Muscle of leg (tissue), 11 donors: ENCODE data around the gene ISM1. TPM values are rescaled to one million over a fixed set of nuclear protein-coding genes. Genes with fewer than 3 reads are reported as not detected.

Experiments
- DNase-seq: peaks from one replicate; pipeline ENCODE4 v3.0.0; 2013
- H3K27ac ChIP-seq: one replicate; pipeline ENCODE4 v1.5.1; 2013; ENCODE audit warnings: mild to moderate bottlenecking, low read length, control low read depth
- H3K27me3 ChIP-seq: one replicate; pipeline ENCODE4 v1.6.1; 2013; ENCODE audit warnings: low read length; ENCODE audit not compliant: control insufficient read depth, insufficient read depth
- H3K36me3 ChIP-seq: one replicate; pipeline ENCODE4 v1.6.1; 2013; ENCODE audit warnings: low read length; ENCODE audit not compliant: control insufficient read depth, insufficient read depth
- H3K4me1 ChIP-seq: one replicate; pipeline ENCODE4 v1.6.1; 2013; ENCODE audit warnings: low read length; ENCODE audit not compliant: control insufficient read depth, insufficient read depth
- H3K4me3 ChIP-seq: one replicate; pipeline ENCODE4 v1.5.1; 2013; ENCODE audit warnings: low read length, control low read depth
- H3K9me3 ChIP-seq: replicated peaks from 2 replicates; pipeline ENCODE4 v1.6.1; 2013; ENCODE audit warnings: low read depth, low read length; ENCODE audit not compliant: control insufficient read depth
- WGBS: methylation state at CpG from one replicate; pipeline ENCODE4 v1.1.5; 2013; ENCODE audit warnings: missing lambda C conversion rate; ENCODE audit not compliant: insufficient coverage; 5-methylcytosine and 5-hydroxymethylcytosine counted together
- polyA plus RNA-seq, 8 donors: library from polyadenylated mRNA; unstranded; fragments of 120-200 nt; gene quantifications; one replicate each; pipeline versions ENCODE4 v1.2.1 to v1.2.3, GENCODE V29; 2013; ENCODE audit warnings: inconsistent platforms in 1 of 8, low replicate concordance in 1 of 8; ENCODE audit not compliant: insufficient read length in 8 of 8, insufficient read depth in 1 of 8
- total RNA-seq: library from RNA; stranded (reverse); fragments of 120-200 nt; gene quantifications from one replicate; pipeline ENCODE4 v1.2.4, GENCODE V29; 2013

The ISM1 gene
- total and polyA plus RNA-seq, 9 donors: 0.79 to 5.0 (median 1.4) TPM

DNA sequence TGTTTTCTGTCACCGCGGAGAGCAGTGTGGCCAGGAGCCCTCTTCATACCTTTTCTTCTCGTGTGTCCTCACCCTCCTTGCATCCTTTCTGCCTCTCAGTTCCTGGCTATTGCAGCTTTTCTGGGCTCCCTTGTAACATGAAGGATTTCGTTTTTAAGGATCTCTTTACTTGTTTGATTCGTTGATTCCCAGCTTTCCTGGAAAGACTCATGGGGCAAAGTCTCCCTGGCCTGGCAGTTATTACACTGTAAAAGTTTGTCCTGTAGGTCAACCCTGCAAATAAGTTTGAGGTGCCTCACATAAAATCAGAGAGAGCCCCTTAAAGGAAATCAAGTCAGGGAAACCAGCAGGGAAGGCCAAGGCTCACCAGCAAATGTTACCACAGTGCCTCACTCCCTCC is 70.1 kb downstream of the ISM1 start:
- peaks cover 2% of the 10 kb centered on the region for H3K4me1 ChIP-seq
- no peaks in the 10 kb centered on the region for H3K27me3 ChIP-seq
- no peak overlapping the region for H3K4me3 ChIP-seq
- DNase-seq: no peak
- no peaks in the 10 kb centered on the region for H3K36me3 ChIP-seq
- no peak overlapping the region for H3K27ac ChIP-seq
- 66% methylated on average over 3 of the region's 5 CpGs for WGBS
- no peaks in the 10 kb centered on the region for H3K9me3 ChIP-seq

DNA sequence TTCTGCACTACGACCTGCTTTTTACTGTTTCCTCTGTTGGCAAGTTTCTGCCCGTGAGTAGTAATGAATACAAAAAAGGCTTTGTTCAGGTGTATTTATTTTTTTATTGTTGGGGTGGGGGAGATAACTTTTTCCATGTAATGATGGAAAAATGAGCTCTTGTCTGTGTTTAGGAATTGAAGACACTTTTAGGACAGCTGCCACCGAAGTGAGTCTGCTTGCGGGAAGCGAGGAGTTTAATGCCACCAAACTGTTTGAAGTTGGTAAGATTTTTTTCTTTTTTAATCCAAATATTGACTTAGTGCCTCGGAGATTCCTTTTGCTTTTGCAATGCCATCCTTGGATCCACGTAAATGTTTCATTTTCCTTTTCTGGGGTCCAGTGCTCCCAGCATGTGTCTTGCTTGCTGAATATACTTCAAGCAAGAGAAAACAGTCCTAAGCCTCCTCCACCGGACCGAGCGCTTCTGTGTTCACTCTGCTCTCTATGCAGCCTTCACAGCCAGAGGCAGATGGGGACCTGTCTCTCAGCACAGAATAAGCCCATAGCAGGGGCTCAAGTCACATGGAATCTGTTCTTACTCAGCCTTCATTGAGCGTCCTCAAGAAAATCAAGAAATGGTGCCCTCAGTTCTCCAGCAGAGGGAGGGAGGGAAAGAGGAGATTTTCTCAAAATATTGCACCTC is 71.3 kb downstream of the ISM1 start:
- 60% methylated on average over 3 of the region's 11 CpGs for WGBS
- no peak for DNase-seq

DNA sequence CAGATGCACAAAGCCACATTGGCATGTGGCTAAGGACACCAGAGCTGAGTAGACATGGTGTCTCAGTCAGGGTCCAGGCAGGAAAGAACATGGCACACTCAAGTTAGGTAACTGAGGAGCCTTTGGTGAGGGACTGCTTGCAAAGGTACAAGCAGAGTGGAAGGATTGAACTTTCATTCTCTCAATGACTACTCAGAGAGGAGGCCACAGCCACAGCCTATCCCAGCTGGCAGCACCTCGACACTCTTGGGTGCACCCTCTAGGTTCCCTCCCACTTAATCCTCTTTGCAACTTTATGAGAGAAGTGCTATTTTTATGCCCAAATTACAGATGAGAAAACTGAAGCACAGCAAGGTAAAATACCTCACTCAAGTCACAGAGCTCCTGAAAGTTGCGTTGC is 73.4 kb downstream of the ISM1 start:
- Histone ChIP-seq H3K36me3 (no peaks in the 10 kb centered on the region), H3K4me1 (no peaks in the 10 kb centered on the region), H3K9me3 (no peaks in the 10 kb centered on the region), H3K4me3 (no peak overlapping the region), H3K27ac (no peak overlapping the region), H3K27me3 (no peaks in the 10 kb centered on the region)
- DNase-seq: no peak
- WGBS: 83% methylated on average over 1 of the region's 2 CpGs

More for the DNA sequence above, 71.3 kb downstream of the ISM1 start:
- H3K36me3 ChIP-seq: no peaks in the 10 kb centered on the region
- no peak overlapping the region for H3K4me3 ChIP-seq
- H3K4me1 ChIP-seq: peaks cover 2% of the 10 kb centered on the region
- H3K27ac ChIP-seq: no peak overlapping the region
- no peaks in the 10 kb centered on the region for H3K9me3 ChIP-seq
- H3K27me3 ChIP-seq: no peaks in the 10 kb centered on the region

DNA sequence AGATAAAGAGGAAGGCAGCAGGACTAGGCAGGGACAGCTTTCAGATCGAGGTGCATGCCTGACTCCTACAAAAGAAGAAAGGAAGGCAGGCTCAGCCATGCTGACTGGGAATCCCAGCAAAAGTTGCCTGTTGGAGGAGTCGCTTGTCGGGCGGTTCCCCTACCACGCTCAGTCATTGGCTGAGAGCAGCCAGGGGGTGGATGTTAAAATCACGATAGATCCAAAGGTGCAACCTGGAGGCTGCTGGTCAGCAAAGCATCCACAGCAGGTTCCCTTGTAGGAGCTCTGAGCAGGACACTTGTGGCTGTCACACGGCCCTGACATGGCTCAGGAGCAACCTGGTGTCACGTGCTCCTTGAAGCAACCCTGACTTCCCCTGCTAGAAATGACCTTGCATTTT is 74.6 kb downstream of the ISM1 start:
- Histone ChIP-seq H3K9me3 (no peaks in the 10 kb centered on the region), H3K36me3 (no peaks in the 10 kb centered on the region), H3K27me3 (no peaks in the 10 kb centered on the region), H3K4me1 (no peaks in the 10 kb centered on the region), H3K4me3 (no peak overlapping the region), H3K27ac (no peak overlapping the region)
- no peak for DNase-seq
- 88% methylated on average over 8 of the region's 8 CpGs for WGBS

DNA sequence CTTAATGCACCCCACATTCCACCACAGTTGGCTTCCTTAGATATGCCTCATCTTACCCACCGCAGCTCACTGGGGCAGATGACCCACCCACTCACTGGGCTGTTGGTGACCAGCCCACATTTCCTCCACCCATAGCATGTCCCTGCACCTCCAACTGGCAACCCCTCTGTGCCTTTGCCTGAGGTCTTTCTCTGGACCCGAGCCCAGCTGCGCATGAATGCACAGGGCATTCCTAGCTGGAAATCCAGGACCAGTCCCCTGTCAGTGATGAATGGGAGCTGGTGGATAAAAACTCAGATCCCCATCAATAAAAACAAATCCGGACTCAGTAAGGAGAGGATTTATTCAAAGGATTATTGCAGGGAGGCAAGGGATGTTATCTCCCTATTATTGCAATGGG is 75.0 kb downstream of the ISM1 start:
- DNase-seq: no peak
- Histone ChIP-seq H3K27ac (no peak overlapping the region), H3K9me3 (no peaks in the 10 kb centered on the region), H3K4me3 (no peak overlapping the region), H3K36me3 (no peaks in the 10 kb centered on the region), H3K4me1 (no peaks in the 10 kb centered on the region), H3K27me3 (no peaks in the 10 kb centered on the region)
- WGBS: 92% methylated on average over 1 of the region's 4 CpGs

DNA sequence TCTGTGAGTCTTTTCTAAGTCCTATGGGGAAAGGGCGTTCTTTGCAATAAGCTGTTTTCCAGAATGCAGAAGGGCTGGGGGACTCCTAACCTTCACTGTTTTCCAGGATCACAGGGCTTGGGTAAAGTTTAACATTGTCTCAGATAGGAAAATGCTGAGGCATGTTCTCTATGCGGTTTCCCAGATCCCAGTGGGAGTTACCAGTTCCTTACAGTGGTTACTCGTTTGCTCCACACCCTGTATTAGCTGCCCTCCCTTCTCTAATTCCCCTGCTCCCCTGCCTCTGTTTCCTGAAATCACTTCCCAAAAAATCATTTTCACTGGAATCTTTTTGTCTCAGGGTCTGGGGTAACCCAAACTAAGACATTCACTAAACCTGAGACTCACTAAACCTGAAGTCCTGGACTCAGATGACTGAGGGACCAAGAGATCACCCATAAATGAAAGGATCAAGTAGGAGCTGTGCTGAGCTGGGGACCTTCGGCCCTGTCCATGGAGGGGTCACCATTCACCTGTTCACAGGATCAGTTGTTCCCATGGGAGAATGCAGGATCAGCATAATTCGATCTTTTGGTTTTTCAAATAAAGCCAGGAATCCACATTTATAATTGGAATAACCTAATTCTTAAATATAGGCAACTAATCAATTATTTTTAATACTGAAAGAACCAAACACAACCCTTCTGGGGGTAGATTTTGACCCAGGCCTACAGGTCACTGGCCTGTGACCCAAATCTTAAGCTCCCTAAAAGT is 76.2 kb downstream of the ISM1 start:
- WGBS: 47% methylated on average over 4 of the region's 5 CpGs
- Histone ChIP-seq H3K9me3 (no peaks in the 10 kb centered on the region), H3K27ac (no peak overlapping the region), H3K4me1 (no peaks in the 10 kb centered on the region), H3K36me3 (no peaks in the 10 kb centered on the region), H3K4me3 (no peak overlapping the region), H3K27me3 (no peaks in the 10 kb centered on the region)
- no peak for DNase-seq

DNA sequence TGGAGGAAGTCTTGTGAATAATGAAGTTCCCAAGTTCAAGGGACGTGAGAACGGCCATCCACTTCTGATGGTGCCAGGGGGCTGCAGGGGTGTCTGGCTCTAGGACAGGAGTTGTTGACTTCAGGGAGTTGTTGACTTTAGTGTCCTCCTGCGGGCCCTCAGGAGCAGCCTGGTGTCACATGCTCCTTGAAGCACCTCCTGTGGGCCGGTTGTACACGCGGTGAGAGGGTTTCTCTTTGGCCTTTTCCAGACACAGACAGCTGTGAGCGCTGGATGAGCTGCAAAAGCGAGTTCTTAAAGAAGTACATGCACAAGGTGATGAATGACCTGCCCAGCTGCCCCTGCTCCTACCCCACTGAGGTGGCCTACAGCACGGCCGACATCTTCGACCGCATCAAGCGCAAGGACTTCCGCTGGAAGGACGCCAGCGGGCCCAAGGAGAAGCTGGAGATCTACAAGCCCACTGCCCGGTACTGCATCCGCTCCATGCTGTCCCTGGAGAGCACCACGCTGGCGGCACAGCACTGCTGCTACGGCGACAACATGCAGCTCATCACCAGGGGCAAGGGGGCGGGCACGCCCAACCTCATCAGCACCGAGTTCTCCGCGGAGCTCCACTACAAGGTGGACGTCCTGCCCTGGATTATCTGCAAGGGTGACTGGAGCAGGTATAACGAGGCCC is 77.8 kb downstream of the ISM1 start:
- Histone ChIP-seq H3K4me3 (no peak overlapping the region), H3K9me3 (peaks cover 1% of the 10 kb centered on the region), H3K27ac (no peak overlapping the region), H3K4me1 (no peaks in the 10 kb centered on the region), H3K27me3 (no peaks in the 10 kb centered on the region), H3K36me3 (no peaks in the 10 kb centered on the region)
- DNase-seq: no peak
- 92% methylated on average over 23 of the region's 29 CpGs for WGBS

DNA sequence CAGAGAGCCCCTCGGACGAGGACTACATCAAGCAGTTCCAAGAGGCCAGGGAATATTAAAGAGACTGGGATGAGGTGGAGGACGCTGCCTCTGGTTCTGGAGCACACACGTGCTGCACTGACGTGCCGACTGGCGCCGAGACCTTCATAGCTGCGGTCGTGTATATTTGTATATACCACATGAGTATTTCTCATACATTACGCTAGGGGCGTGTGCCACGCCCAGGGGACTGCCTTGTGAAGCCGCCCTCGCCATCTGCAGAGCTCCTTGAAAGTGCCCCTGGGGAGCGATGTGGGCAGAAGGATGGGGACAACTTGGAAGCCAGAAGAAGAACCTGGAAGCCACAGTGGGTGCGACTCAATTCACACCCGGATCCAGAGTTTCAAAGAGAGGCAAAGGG is 78.3 kb downstream of the ISM1 start:
- Histone ChIP-seq H3K9me3 (peaks cover 3% of the 10 kb centered on the region), H3K4me3 (no peak overlapping the region), H3K4me1 (no peaks in the 10 kb centered on the region), H3K27ac (no peak overlapping the region), H3K36me3 (no peaks in the 10 kb centered on the region), H3K27me3 (no peaks in the 10 kb centered on the region)
- no peak for DNase-seq
- WGBS: 82% methylated on average over 7 of the region's 18 CpGs

DNA sequence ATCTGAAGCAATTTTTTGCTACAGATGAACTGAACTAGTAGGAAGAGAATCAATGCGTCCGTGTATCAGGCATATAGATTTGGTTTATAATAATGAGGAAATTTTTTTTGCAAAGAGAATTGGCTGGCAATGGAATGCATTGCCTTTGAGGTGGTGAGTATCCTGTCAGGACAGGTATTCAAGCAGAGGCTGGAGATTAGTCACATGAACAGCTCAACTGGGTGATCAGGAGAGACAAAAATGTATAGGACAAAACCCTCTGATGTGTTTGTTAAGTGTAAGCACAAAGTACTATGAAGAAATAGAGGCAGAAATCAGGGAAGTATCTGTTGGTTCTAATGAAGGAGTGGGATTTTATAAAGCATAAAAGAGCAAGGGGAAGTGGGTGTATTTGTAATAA is 80.5 kb downstream of the ISM1 start:
- WGBS: 100% methylated on average over 1 of the region's 2 CpGs
- H3K27me3 ChIP-seq: no peaks in the 10 kb centered on the region

DNA sequence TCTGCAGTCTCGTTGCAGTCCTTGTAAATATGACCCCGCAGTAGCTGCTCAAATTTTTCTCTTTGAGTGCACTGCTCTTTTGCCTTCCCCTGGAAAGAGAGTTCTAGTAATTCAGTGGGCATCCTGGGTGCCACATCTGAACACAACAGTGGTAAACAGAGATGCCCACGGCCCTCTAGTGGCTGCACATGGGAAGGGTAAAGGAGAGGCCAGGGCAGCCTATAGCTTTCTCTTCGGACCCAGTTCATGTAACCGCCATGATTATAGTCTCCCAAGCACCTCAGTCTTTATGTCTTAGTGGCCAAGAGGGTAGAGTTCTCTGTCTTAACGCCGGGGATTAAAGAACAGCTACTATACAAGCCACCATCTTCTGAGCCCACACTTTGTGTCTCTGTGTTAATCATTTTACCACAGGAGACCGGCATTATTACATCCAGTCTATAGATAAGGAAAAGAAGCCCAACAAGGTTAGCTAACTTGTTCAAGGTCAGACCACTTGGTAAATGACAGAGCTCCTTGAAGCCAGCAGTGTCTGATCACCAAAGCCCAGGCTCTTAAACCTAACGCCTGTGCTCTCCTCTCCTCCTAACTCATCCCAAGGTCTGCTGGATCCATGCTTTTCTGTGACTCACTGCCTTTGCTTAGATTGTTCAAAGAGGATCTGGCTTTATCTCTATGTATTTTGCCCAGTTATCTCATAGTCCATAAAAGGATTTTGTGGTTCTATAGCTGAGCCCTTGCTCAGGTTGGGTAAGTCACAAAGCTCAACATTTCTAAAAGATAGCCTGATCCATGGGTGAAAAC is 81.8 kb downstream of the ISM1 start:
- Histone ChIP-seq H3K4me1 (no peaks in the 10 kb centered on the region), H3K36me3 (no peaks in the 10 kb centered on the region), H3K4me3 (no peak overlapping the region), H3K27me3 (no peaks in the 10 kb centered on the region), H3K9me3 (peaks cover 3% of the 10 kb centered on the region), H3K27ac (no peak overlapping the region)
- no peak for DNase-seq
- 82% methylated on average over 4 of the region's 9 CpGs for WGBS

More for the DNA sequence above, 80.5 kb downstream of the ISM1 start:
- no peak overlapping the region for H3K27ac ChIP-seq
- H3K36me3 ChIP-seq: no peaks in the 10 kb centered on the region
- DNase-seq: no peak
- H3K9me3 ChIP-seq: peaks cover 3% of the 10 kb centered on the region
- no peaks in the 10 kb centered on the region for H3K4me1 ChIP-seq
- H3K4me3 ChIP-seq: no peak overlapping the region
